Natural killer cell (primary cell): Measurements from ENCODE around the gene SMARCE1. TPM values are rescaled to one million over a fixed set of nuclear protein-coding genes. Genes with fewer than 3 reads are reported as not detected.

Experiments used
- ATAC-seq, 3 donors: fragments of 150-1000 bp in 2 of 3; fragments of 200-7000 bp in 1 of 3; cut with Tn5 transposase; 1 replicate in 1 of 3; 2 replicates in 2 of 3; pipeline ENCODE4 v1.10.0; 2021; ENCODE audit warnings: mild to moderate bottlenecking in 2 of 3, moderate library complexity in 2 of 3
- DNase-seq, 2 donors: peaks; one replicate each; pipeline versions ENCODE4 v3.0.0 to v3.0.0-alpha.2; 2013 to 2021; ENCODE audit warnings: mixed read lengths in 1 of 2
- H3K27ac ChIP-seq: one replicate; pipeline ENCODE4 v1.5.1; 2013; ENCODE audit warnings: mild to moderate bottlenecking, low read length
- H3K27me3 ChIP-seq: one replicate; pipeline ENCODE4 v1.6.1; 2013; ENCODE audit warnings: low read length; ENCODE audit not compliant: control insufficient read depth, insufficient read depth
- H3K36me3 ChIP-seq: one replicate; pipeline ENCODE4 v1.6.1; 2013; ENCODE audit warnings: low read length; ENCODE audit not compliant: control insufficient read depth, insufficient read depth
- H3K4me1 ChIP-seq: one replicate; pipeline ENCODE4 v1.6.1; 2013; ENCODE audit warnings: low read length; ENCODE audit not compliant: control insufficient read depth, insufficient read depth
- H3K4me3 ChIP-seq: one replicate; pipeline ENCODE4 v1.5.1; 2013; ENCODE audit warnings: low read length
- H3K9me3 ChIP-seq: one replicate; pipeline ENCODE4 v1.6.1; 2013; ENCODE audit warnings: low read length; ENCODE audit not compliant: control insufficient read depth, insufficient read depth
- H3K27ac Mint-ChIP-seq, 2 donors: one replicate each; pipeline ENCODE4 v1.8.0; 2022; ENCODE audit warnings: mild to moderate bottlenecking in 2 of 2, mixed read lengths in 2 of 2, moderate library complexity in 1 of 2
- H3K27me3 Mint-ChIP-seq, 2 donors: one replicate each; pipeline ENCODE4 v1.8.0; 2022; ENCODE audit warnings: low read depth in 2 of 2, mixed read lengths in 2 of 2
- H3K36me3 Mint-ChIP-seq: one replicate; pipeline ENCODE4 v1.8.0; 2022; ENCODE audit warnings: mixed read lengths
- H3K4me1 Mint-ChIP-seq, 2 donors: one replicate each; pipeline ENCODE4 v1.8.0; 2022; ENCODE audit warnings: mixed read lengths in 2 of 2
- H3K4me3 Mint-ChIP-seq: one replicate; pipeline ENCODE4 v1.8.0; 2022; ENCODE audit warnings: mild to moderate bottlenecking, moderate library complexity, mixed read lengths
- H3K9me3 Mint-ChIP-seq, 2 donors: one replicate each; pipeline ENCODE4 v1.8.0; 2022; ENCODE audit warnings: mixed read lengths in 2 of 2
- WGBS: methylation state at CpG from one replicate; pipeline ENCODE4 v1.1.7; 2013; ENCODE audit warnings: missing lambda C conversion rate; ENCODE audit not compliant: insufficient coverage; 5-methylcytosine and 5-hydroxymethylcytosine counted together
- intact Hi-C: fragments of 100-400 bp; cut with micrococcal nuclease; formaldehyde crosslinking; loops from one replicate; pipeline ENCODE4 v1.14.2; 2022
- total RNA-seq, 4 donors: library from RNA; stranded (reverse); fragments of 120-200 nt in 1 of 4; gene quantifications; one replicate each; pipeline versions ENCODE4 v1.2.3 to v1.2.4, GENCODE V29; 2013 to 2022
- TF ChIP-seq, protein P1 (sequence below): fragments of 200-600 bp; IDR thresholded peaks from one replicate; pipeline ENCODE4 v1.8.0; 2022; ENCODE audit warnings: antibody characterized with exemption

The SMARCE1 gene
- total RNA-seq, 3 donors from 2014 or later (not counting 1 experiment from before 2014, with no cell fraction given) = 87.8 to 102 (median 101) TPM

DNA sequence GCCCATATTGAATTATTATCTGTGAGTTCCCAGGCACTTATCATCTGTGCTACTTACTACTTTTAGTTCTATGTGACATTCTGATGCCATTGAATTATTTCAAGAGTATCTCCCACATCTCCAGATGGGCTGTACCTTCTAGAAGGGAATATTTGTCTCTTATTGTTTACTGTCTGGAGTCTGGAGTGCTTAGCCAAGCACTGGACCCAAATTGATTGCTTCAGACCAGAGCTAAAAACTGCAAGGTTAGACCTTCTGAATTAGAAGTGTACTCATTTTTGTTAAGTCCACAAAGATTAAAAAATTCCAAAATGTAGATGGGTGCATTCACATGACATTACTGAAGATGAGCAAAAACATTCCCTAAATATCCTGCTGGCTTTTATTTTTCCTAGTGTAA lies 33.4 kb upstream of the SMARCE1 start:
- no peak overlapping the region for H3K4me3 ChIP-seq
- no peaks in the 10 kb centered on the region for H3K36me3 Mint-ChIP-seq
- intact Hi-C loops = no loop called here
- H3K4me1 ChIP-seq = no peaks in the 10 kb centered on the region
- no peaks in the 10 kb centered on the region for H3K9me3 Mint-ChIP-seq
- no peaks in the 10 kb centered on the region for H3K9me3 ChIP-seq
- H3K27me3 Mint-ChIP-seq = peaks cover 26 to 51% of the 10 kb centered on the region in 2 donors
- TF ChIP-seq, protein P1, sequence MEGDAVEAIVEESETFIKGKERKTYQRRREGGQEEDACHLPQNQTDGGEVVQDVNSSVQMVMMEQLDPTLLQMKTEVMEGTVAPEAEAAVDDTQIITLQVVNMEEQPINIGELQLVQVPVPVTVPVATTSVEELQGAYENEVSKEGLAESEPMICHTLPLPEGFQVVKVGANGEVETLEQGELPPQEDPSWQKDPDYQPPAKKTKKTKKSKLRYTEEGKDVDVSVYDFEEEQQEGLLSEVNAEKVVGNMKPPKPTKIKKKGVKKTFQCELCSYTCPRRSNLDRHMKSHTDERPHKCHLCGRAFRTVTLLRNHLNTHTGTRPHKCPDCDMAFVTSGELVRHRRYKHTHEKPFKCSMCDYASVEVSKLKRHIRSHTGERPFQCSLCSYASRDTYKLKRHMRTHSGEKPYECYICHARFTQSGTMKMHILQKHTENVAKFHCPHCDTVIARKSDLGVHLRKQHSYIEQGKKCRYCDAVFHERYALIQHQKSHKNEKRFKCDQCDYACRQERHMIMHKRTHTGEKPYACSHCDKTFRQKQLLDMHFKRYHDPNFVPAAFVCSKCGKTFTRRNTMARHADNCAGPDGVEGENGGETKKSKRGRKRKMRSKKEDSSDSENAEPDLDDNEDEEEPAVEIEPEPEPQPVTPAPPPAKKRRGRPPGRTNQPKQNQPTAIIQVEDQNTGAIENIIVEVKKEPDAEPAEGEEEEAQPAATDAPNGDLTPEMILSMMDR = no peak
- H3K27me3 ChIP-seq = peaks cover 13% of the 10 kb centered on the region
- H3K4me3 Mint-ChIP-seq = no peak overlapping the region
- ATAC-seq (no peak), DNase-seq (no peak)
- H3K4me1 Mint-ChIP-seq = no peaks in the 10 kb centered on the region
- H3K27ac ChIP-seq = no peak overlapping the region
- H3K36me3 ChIP-seq = no peaks in the 10 kb centered on the region
- no peak overlapping the region for H3K27ac Mint-ChIP-seq

DNA sequence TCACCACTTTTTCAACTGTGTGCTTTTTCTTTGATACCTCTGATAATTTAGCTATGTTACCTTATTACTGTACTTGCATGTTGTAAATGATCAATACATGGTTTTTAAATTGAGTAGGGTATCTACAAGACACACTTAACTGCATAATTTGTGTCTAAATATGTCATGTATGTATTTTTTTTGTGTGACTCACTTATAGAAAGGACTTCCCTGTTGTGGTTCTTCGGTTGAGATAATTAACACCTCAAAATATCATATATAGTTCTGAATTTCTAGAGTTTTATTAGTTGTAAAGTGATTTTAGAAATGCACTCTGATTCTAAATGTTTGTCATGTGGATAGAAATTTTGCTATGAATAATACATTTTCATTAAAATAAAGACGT lies 31.9 kb upstream of the SMARCE1 start:
- Mint-ChIP-seq H3K4me1 (no peaks in the 10 kb centered on the region), H3K4me3 (no peak overlapping the region), H3K27me3 (peaks cover 26 to 62% of the 10 kb centered on the region in 2 donors), H3K27ac (no peak overlapping the region), H3K9me3 (no peaks in the 10 kb centered on the region), H3K36me3 (no peaks in the 10 kb centered on the region)
- H3K27me3 ChIP-seq = peaks cover 16% of the 10 kb centered on the region
- H3K4me3 ChIP-seq = no peak overlapping the region
- WGBS = no CpG with 5 or more reads among the region's 2 CpGs
- H3K9me3 ChIP-seq = no peaks in the 10 kb centered on the region
- intact Hi-C loops = no loop called here
- TF ChIP-seq, protein P1 = no peak
- H3K27ac ChIP-seq = no peak overlapping the region
- no peak for DNase-seq
- H3K36me3 ChIP-seq = no peaks in the 10 kb centered on the region
- no peak for ATAC-seq
- H3K4me1 ChIP-seq = no peaks in the 10 kb centered on the region

DNA sequence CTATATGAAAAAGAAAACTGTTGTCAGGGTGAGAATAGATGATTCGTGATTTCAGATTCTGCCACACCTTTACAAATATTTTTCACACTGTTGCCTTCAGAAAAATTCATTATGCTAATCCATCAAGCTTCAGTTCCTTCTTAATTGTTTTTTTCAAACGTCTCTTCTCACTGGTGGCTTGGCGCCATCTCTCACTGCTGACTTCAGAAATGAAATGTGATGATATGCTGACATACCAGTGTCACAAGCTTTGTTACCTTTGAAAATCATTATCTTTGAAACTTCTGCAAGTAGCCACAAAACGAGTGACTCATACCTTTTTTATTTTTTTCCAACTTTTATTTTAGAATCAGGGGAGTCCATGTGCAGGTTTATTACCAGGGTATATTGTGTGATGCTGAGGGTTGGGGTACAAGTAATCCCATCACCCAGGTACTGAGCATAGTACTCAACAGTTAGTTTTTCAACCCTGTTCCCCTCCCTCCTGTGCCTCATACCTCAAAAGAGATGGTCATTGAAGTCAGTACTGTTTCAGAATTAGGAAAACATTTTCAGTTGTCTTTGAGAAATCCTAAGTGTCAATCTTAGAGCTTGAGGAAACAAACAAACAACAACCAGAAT lies 31.4 kb upstream of the SMARCE1 start:
- Mint-ChIP-seq H3K36me3 (no peaks in the 10 kb centered on the region), H3K27ac (no peak overlapping the region), H3K27me3 (peaks cover 28 to 66% of the 10 kb centered on the region in 2 donors), H3K4me1 (no peaks in the 10 kb centered on the region), H3K9me3 (no peaks in the 10 kb centered on the region), H3K4me3 (no peak overlapping the region)
- intact Hi-C loops = no loop called here
- WGBS = 46% methylated on average over 4 of the region's 4 CpGs
- Histone ChIP-seq H3K9me3 (no peaks in the 10 kb centered on the region), H3K4me3 (no peak overlapping the region), H3K4me1 (no peaks in the 10 kb centered on the region), H3K27me3 (peaks cover 16% of the 10 kb centered on the region), H3K27ac (no peak overlapping the region), H3K36me3 (no peaks in the 10 kb centered on the region)
- no peak for DNase-seq
- ATAC-seq = no peak
- TF ChIP-seq, protein P1 = no peak

DNA sequence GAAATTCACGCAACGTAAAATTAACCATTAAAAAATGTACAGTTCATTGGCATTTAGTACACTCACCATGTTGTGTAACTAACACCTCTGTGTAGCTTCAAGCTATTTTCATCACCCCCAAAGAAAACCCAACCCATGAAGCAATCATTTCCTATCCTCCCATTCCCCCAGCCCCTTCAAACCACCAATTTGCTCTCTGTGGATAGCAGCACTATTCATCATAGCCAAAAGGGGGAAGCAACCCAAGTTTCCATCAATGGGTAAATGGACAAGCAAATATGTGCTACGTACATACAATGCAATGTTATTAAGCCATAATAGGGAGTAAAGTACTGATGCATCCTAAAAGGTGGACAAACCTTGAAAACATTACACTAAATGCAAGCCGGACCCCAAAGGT lies 28.3 kb upstream of the SMARCE1 start:
- Mint-ChIP-seq H3K36me3 (no peaks in the 10 kb centered on the region), H3K27me3 (peaks cover 21 to 69% of the 10 kb centered on the region in 2 donors), H3K4me3 (no peak overlapping the region), H3K9me3 (no peaks in the 10 kb centered on the region), H3K27ac (no peak overlapping the region), H3K4me1 (no peaks in the 10 kb centered on the region)
- no peak for DNase-seq
- intact Hi-C loops = no loop called here
- Histone ChIP-seq H3K4me3 (no peak overlapping the region), H3K27ac (no peak overlapping the region), H3K9me3 (no peaks in the 10 kb centered on the region), H3K4me1 (no peaks in the 10 kb centered on the region), H3K36me3 (no peaks in the 10 kb centered on the region), H3K27me3 (peaks cover 10% of the 10 kb centered on the region)
- ATAC-seq = no peak
- 81% methylated on average over 3 of the region's 4 CpGs for WGBS
- TF ChIP-seq, protein P1 = no peak
